Parathyroid adenoma (tissue), 2 donors: ENCODE measurements around the gene ANXA1.

Experiments used
- H2AFZ ChIP-seq: fragments of 300-600 bp; sonication (generic); one replicate; pipeline ENCODE4 v1.7.0; 2017; ENCODE audit warnings: antibody characterized with exemption, mild to moderate bottlenecking
- H3K27ac ChIP-seq: fragments of 300-600 bp; sonication (generic); one replicate; pipeline ENCODE4 v1.7.0; 2017
- H3K27me3 ChIP-seq: fragments of 300-600 bp; sonication (generic); one replicate; pipeline ENCODE4 v1.7.0; 2017; ENCODE audit warnings: low read length; ENCODE audit not compliant: control insufficient read depth, insufficient read depth
- H3K36me3 ChIP-seq: fragments of 300-600 bp; sonication (generic); one replicate; pipeline ENCODE4 v1.7.0; 2017; ENCODE audit warnings: low read length; ENCODE audit not compliant: control insufficient read depth, insufficient read depth
- H3K4me1 ChIP-seq: fragments of 300-600 bp; sonication (generic); one replicate; pipeline ENCODE4 v1.7.0; 2017; ENCODE audit warnings: control low read depth
- H3K4me2 ChIP-seq: fragments of 300-600 bp; sonication (generic); one replicate; pipeline ENCODE4 v1.7.0; 2017; ENCODE audit warnings: low read length
- H3K4me3 ChIP-seq: fragments of 300-600 bp; sonication (generic); one replicate; pipeline ENCODE4 v1.7.0; 2017; ENCODE audit warnings: low read depth, low read length
- H3K79me2 ChIP-seq: fragments of 300-600 bp; sonication (generic); one replicate; pipeline ENCODE4 v1.7.0; 2017; ENCODE audit warnings: control low read depth
- H3K9ac ChIP-seq: fragments of 300-600 bp; sonication (generic); one replicate; pipeline ENCODE4 v1.7.0; 2017; ENCODE audit warnings: mild to moderate bottlenecking
- H3K9me3 ChIP-seq: fragments of 300-600 bp; sonication (generic); one replicate; pipeline ENCODE4 v1.7.0; 2017; ENCODE audit warnings: low read length; ENCODE audit not compliant: control insufficient read depth
- CTCF ChIP-seq: fragments of 300-600 bp; sonication (generic); IDR thresholded peaks from one replicate; pipeline ENCODE4 v1.7.0; 2017; ENCODE audit warnings: antibody characterized with exemption, mild to moderate bottlenecking
- donor health status: primary hyperparathyroidism.

Gene ANXA1

GRCh38 chr9:73135394-73135793 is 16.3 kb upstream of the ANXA1 start:
- Histone ChIP-seq H3K4me2 (no peak overlapping the region), H3K79me2 (no peaks in the 10 kb centered on the region), H3K9me3 (no peaks in the 10 kb centered on the region), H3K9ac (no peak overlapping the region), H3K4me1 (peaks cover 8% of the 10 kb centered on the region), H3K27me3 (no peaks in the 10 kb centered on the region), H3K4me3 (no peak overlapping the region), H3K27ac (no peak overlapping the region), H3K36me3 (peaks cover 3% of the 10 kb centered on the region), H2AFZ (no peak overlapping the region)
- TF ChIP-seq CTCF = no peak

- TF ChIP-seq CTCF = no peak
- Histone ChIP-seq H3K9ac (no peak overlapping the region), H3K4me3 (no peak overlapping the region), H3K27me3 (no peaks in the 10 kb centered on the region), H3K9me3 (no peaks in the 10 kb centered on the region), H3K27ac (no peak overlapping the region), H3K4me1 (peaks cover 2% of the 10 kb centered on the region), H3K79me2 (no peaks in the 10 kb centered on the region), H3K4me2 (peak overlapping the region; percentile 34), H2AFZ (no peak overlapping the region), H3K36me3 (peaks cover 3% of the 10 kb centered on the region)
Measured at GRCh38 chr9:73137286-73137899, 14.3 kb upstream of the ANXA1 start.

DNA sequence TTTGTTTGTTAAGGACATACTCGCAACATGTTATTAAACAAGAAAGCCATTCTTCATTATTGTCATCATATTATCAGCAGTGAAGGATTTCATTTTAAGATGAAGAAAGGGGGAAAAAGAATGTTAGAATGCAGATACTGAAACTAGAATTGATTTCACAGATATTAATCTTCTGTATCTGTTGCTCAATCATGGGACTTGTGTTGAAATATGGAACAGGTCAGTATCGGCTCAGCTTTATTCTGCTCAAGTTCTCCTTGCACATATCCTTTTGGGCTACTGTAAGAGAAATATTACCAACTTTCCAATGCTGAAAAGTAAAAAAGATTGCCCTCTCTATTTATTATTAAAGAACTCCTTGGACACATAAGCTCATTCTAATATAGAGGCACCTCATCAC is 13.8 kb upstream of the ANXA1 start:
- Histone ChIP-seq H3K79me2 (no peaks in the 10 kb centered on the region), H3K27me3 (no peaks in the 10 kb centered on the region), H3K4me1 (peaks cover 2% of the 10 kb centered on the region), H3K4me2 (peak overlapping the region; percentile 34), H3K36me3 (no peaks in the 10 kb centered on the region), H3K9ac (no peak overlapping the region), H3K9me3 (no peaks in the 10 kb centered on the region), H3K27ac (no peak overlapping the region), H2AFZ (no peak overlapping the region), H3K4me3 (no peak overlapping the region)
- no peak for TF ChIP-seq CTCF

- Histone ChIP-seq H3K27ac (no peak overlapping the region), H3K27me3 (no peaks in the 10 kb centered on the region), H3K79me2 (no peaks in the 10 kb centered on the region), H3K4me3 (no peak overlapping the region), H3K9me3 (no peaks in the 10 kb centered on the region), H2AFZ (no peak overlapping the region), H3K9ac (no peak overlapping the region), H3K36me3 (no peaks in the 10 kb centered on the region), H3K4me2 (no peak overlapping the region), H3K4me1 (peaks cover 2% of the 10 kb centered on the region)
- no peak for TF ChIP-seq CTCF
Measured at GRCh38 chr9:73138516-73138915, 13.1 kb upstream of the ANXA1 start.

GRCh38 chr9:73141282-73141681 is 10.4 kb upstream of the ANXA1 start:
- no peaks in the 10 kb centered on the region for H3K79me2 ChIP-seq
- H2AFZ ChIP-seq = no peak overlapping the region
- H3K27me3 ChIP-seq = no peaks in the 10 kb centered on the region
- H3K9ac ChIP-seq = no peak overlapping the region
- H3K4me2 ChIP-seq = no peak overlapping the region
- H3K27ac ChIP-seq = no peak overlapping the region
- H3K36me3 ChIP-seq = no peaks in the 10 kb centered on the region
- no peak for TF ChIP-seq CTCF
- peaks cover 2% of the 10 kb centered on the region for H3K4me1 ChIP-seq
- H3K4me3 ChIP-seq = no peak overlapping the region
- no peaks in the 10 kb centered on the region for H3K9me3 ChIP-seq
